GM15510 (cell line): Measurements from ENCODE around the gene ADGRG6.

Experiments
- POLR2A ChIP-seq: IDR thresholded peaks from 3 replicates; pipeline ENCODE4 v1.6.1; 2011; ENCODE audit warnings: borderline replicate concordance; ENCODE audit not compliant: insufficient read length; ENCODE audit errors: extremely low read depth

Gene ADGRG6

GRCh38 chr6:142444376-142444775 is 142.6 kb downstream of the ADGRG6 start:
- no peak for TF ChIP-seq POLR2A

- TF ChIP-seq POLR2A, result no peak
Measured at GRCh38 chr6:142444881-142445301, 143.1 kb downstream of the ADGRG6 start.

- no peak for TF ChIP-seq POLR2A
Measured at GRCh38 chr6:142446168-142446567, 144.4 kb downstream of the ADGRG6 start.

- TF ChIP-seq POLR2A, result no peak
Measured at GRCh38 chr6:142446576-142446975, 144.8 kb downstream of the ADGRG6 start.

GRCh38 chr6:142448091-142448729 is 146.4 kb downstream of the ADGRG6 start:
- TF ChIP-seq POLR2A, result no peak

- no peak for TF ChIP-seq POLR2A
Measured at GRCh38 chr6:142452993-142453392, 151.2 kb downstream of the ADGRG6 start.

- TF ChIP-seq POLR2A, result no peak
Measured at GRCh38 chr6:142455957-142456589, 154.3 kb downstream of the ADGRG6 start.

GRCh38 chr6:142457638-142458406 is 156.0 kb downstream of the ADGRG6 start:
- no peak for TF ChIP-seq POLR2A

GRCh38 chr6:142458836-142459235 is 157.0 kb downstream of the ADGRG6 start:
- TF ChIP-seq POLR2A, result no peak

GRCh38 chr6:142459271-142459670 is 157.5 kb downstream of the ADGRG6 start:
- no peak for TF ChIP-seq POLR2A

GRCh38 chr6:142462260-142462659 is 160.5 kb downstream of the ADGRG6 start:
- TF ChIP-seq POLR2A, result no peak

GRCh38 chr6:142463988-142464387 is 162.2 kb downstream of the ADGRG6 start:
- TF ChIP-seq POLR2A, result no peak

- TF ChIP-seq POLR2A, result no peak
Measured at GRCh38 chr6:142469220-142469619, 167.4 kb downstream of the ADGRG6 start.

GRCh38 chr6:142470421-142470820 is 168.6 kb downstream of the ADGRG6 start:
- no peak for TF ChIP-seq POLR2A

- no peak for TF ChIP-seq POLR2A
Measured at GRCh38 chr6:142474531-142475289, 172.9 kb downstream of the ADGRG6 start.

- TF ChIP-seq POLR2A, result no peak
Measured at GRCh38 chr6:142476452-142476851, 174.6 kb downstream of the ADGRG6 start.

- no peak for TF ChIP-seq POLR2A
Measured at GRCh38 chr6:142478117-142478516, 176.3 kb downstream of the ADGRG6 start.
